ENCODE results near the gene MS4A3.

MS4A3 gene

GRCh38 chr11:60084631-60085273 is 28.3 kb downstream of the MS4A3 start:
- Histone ChIP-seq H3K36me3 (replicated peaks; ENCODE audit: low read depth, low read length) (no peaks in the 10 kb centered on the region), H4K20me1 (ENCODE audit: insufficient read depth, low read length) (no peaks in the 10 kb centered on the region), H3K9ac (ENCODE audit: low read length) (no peak overlapping the region), H3K27me3 (ENCODE audit: low read depth, low read length) (no peaks in the 10 kb centered on the region), H3K79me2 (ENCODE audit: low read length) (no peaks in the 10 kb centered on the region), H2AFZ (ENCODE audit: low read depth, low read length) (no peak overlapping the region), H3K4me1 (ENCODE audit: low read length) (no peaks in the 10 kb centered on the region), H3K4me2 (ENCODE audit: low read length) (no peak overlapping the region), H3K9me3 (ENCODE audit: insufficient read depth, low read length) (no peaks in the 10 kb centered on the region), H3K4me3 (ENCODE audit: low read length) (no peak overlapping the region), H3K27ac (ENCODE audit: low read length) (no peak overlapping the region)
- TF ChIP-seq EZH2phosphoT487 (IDR thresholded peaks at IDR 0.05; ENCODE audit: low read depth): no peak
- TF ChIP-seq, protein P1, sequence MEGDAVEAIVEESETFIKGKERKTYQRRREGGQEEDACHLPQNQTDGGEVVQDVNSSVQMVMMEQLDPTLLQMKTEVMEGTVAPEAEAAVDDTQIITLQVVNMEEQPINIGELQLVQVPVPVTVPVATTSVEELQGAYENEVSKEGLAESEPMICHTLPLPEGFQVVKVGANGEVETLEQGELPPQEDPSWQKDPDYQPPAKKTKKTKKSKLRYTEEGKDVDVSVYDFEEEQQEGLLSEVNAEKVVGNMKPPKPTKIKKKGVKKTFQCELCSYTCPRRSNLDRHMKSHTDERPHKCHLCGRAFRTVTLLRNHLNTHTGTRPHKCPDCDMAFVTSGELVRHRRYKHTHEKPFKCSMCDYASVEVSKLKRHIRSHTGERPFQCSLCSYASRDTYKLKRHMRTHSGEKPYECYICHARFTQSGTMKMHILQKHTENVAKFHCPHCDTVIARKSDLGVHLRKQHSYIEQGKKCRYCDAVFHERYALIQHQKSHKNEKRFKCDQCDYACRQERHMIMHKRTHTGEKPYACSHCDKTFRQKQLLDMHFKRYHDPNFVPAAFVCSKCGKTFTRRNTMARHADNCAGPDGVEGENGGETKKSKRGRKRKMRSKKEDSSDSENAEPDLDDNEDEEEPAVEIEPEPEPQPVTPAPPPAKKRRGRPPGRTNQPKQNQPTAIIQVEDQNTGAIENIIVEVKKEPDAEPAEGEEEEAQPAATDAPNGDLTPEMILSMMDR (IDR thresholded peaks at IDR 0.05; ENCODE audit: low read depth, low read length): no peak

- Histone ChIP-seq H3K27ac (ENCODE audit: low read length) (no peak overlapping the region), H3K4me3 (ENCODE audit: low read length) (no peak overlapping the region), H3K4me1 (ENCODE audit: low read length) (no peaks in the 10 kb centered on the region), H4K20me1 (ENCODE audit: insufficient read depth, low read length) (no peaks in the 10 kb centered on the region), H3K9me3 (ENCODE audit: insufficient read depth, low read length) (no peaks in the 10 kb centered on the region), H3K79me2 (ENCODE audit: low read length) (no peaks in the 10 kb centered on the region), H3K4me2 (ENCODE audit: low read length) (no peak overlapping the region), H3K36me3 (replicated peaks; ENCODE audit: low read depth, low read length) (no peaks in the 10 kb centered on the region), H2AFZ (ENCODE audit: low read depth, low read length) (no peak overlapping the region), H3K27me3 (ENCODE audit: low read depth, low read length) (no peaks in the 10 kb centered on the region), H3K9ac (ENCODE audit: low read length) (no peak overlapping the region)
- TF ChIP-seq, protein P1 (IDR thresholded peaks at IDR 0.05; ENCODE audit: low read depth, low read length): no peak
- no peak for TF ChIP-seq EZH2phosphoT487 (IDR thresholded peaks at IDR 0.05; ENCODE audit: low read depth)
Measured at GRCh38 chr11:60085909-60086308, 29.4 kb downstream of the MS4A3 start.

DNA sequence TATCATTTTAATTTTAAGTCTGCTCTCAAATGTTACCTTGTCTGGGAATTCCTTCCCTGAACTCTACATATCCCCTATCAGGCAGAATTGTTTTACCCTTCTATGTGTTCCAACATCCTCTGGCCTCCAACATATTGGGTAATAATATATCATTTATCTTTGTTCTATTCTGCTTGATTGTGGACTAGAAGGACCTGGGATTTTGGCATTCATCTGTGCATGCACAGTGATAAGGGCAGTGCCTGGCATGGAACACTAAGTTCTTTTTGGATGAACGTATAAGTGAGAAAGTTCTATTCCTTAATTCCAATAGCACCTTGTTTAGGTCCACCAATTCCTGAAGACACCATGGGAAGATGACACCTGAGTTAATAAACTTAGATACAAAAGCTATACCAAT is 30.8 kb downstream of the MS4A3 start:
- H3K36me3 ChIP-seq (replicated peaks; ENCODE audit: low read depth, low read length): no peaks in the 10 kb centered on the region
- no peak overlapping the region for H3K4me2 ChIP-seq (ENCODE audit: low read length)
- H2AFZ ChIP-seq (ENCODE audit: low read depth, low read length): no peak overlapping the region
- H3K27ac ChIP-seq (ENCODE audit: low read length): no peak overlapping the region
- no peak overlapping the region for H3K4me3 ChIP-seq (ENCODE audit: low read length)
- H3K4me1 ChIP-seq (ENCODE audit: low read length): no peaks in the 10 kb centered on the region
- no peaks in the 10 kb centered on the region for H3K9me3 ChIP-seq (ENCODE audit: insufficient read depth, low read length)
- no peaks in the 10 kb centered on the region for H4K20me1 ChIP-seq (ENCODE audit: insufficient read depth, low read length)
- no peaks in the 10 kb centered on the region for H3K79me2 ChIP-seq (ENCODE audit: low read length)
- H3K9ac ChIP-seq (ENCODE audit: low read length): no peak overlapping the region
- no peak for TF ChIP-seq EZH2phosphoT487 (IDR thresholded peaks at IDR 0.05; ENCODE audit: low read depth)
- TF ChIP-seq, protein P1 (IDR thresholded peaks at IDR 0.05; ENCODE audit: low read depth, low read length): no peak
- H3K27me3 ChIP-seq (ENCODE audit: low read depth, low read length): no peaks in the 10 kb centered on the region

- TF ChIP-seq, protein P1 (IDR thresholded peaks at IDR 0.05; ENCODE audit: low read depth, low read length): no peak
- no peak for TF ChIP-seq EZH2phosphoT487 (IDR thresholded peaks at IDR 0.05; ENCODE audit: low read depth)
- Histone ChIP-seq H3K79me2 (ENCODE audit: low read length) (no peaks in the 10 kb centered on the region), H3K4me1 (ENCODE audit: low read length) (no peaks in the 10 kb centered on the region), H2AFZ (ENCODE audit: low read depth, low read length) (no peak within 1 kb of the TSS), H3K9ac (ENCODE audit: low read length) (no peak within 1 kb of the TSS), H3K4me2 (ENCODE audit: low read length) (no peak within 1 kb of the TSS), H3K4me3 (ENCODE audit: low read length) (no peak within 1 kb of the TSS), H3K27me3 (ENCODE audit: low read depth, low read length) (no peaks in the 10 kb centered on the region), H4K20me1 (ENCODE audit: insufficient read depth, low read length) (no peaks in the 10 kb centered on the region), H3K9me3 (ENCODE audit: insufficient read depth, low read length) (no peaks in the 10 kb centered on the region), H3K36me3 (replicated peaks; ENCODE audit: low read depth, low read length) (no peaks in the 10 kb centered on the region), H3K27ac (ENCODE audit: low read length) (no peak within 1 kb of the TSS)
Measured at GRCh38 chr11:60088364-60088763, 31.9 kb downstream of the MS4A3 start, which contains the start of gene MS4A2. Gene MS4A2, plus strand, starts transcription at chr11:60088664. Its CDS starts 102 bp downstream, at chr11:60088766.

All from OCI-LY3 (cell line).